Measurements from ENCODE around the gene ACTR2. TPM values are rescaled to one million over a fixed set of nuclear protein-coding genes. Genes with fewer than 3 reads are reported as not detected.
"Not testable (repeated sequence)": the region's sequence is repeated elsewhere in the genome, so short reads cannot be mapped to it uniquely, and the experiment has no call there.

Gene ACTR2
- 100 to 1,000 TPM; 177 to 229 (median 221) TPM for polyA plus RNA-seq (ENCODE audit: insufficient read length in 4 of 4)

- peak; percentile 87 to 93 (median 90) for DNase-seq (ENCODE audit: low read depth in 4 of 4, low spot score in 3 of 4)
Measured at GRCh38 chr2:65227456-65228262, at the start of gene ACTR2. TSS of gene ACTR2 (plus strand) at chr2:65227831. CDS start at chr2:65227910, 79 bp downstream.

DNA sequence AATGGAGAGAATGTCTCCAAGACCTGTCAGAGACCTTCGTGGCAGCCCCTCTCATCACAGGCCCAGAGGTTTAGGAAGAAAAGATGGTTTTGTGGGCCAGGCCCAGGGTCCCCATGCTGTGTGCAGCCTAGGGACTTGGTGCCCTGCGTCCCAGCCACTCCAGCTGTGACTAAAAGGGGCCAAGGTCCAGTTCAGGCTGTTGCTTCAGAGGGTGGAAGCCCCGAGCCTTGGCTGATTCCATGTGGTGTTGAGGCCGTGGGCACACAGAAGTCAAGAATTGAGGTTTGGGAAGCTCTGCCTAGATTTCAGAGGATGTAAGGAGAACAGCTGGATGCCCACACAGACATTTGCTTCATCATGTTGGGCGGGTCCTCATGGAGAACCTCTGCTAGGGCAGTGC lies 45.1 kb upstream of the ACTR2 start:
- no peak for DNase-seq (ENCODE audit: low read depth in 4 of 4, low spot score in 3 of 4)

- not testable (repeated sequence) for DNase-seq (ENCODE audit: low read depth in 4 of 4, low spot score in 3 of 4)
Measured at GRCh38 chr2:65183406-65183805, 44.2 kb upstream of the ACTR2 start.

DNA sequence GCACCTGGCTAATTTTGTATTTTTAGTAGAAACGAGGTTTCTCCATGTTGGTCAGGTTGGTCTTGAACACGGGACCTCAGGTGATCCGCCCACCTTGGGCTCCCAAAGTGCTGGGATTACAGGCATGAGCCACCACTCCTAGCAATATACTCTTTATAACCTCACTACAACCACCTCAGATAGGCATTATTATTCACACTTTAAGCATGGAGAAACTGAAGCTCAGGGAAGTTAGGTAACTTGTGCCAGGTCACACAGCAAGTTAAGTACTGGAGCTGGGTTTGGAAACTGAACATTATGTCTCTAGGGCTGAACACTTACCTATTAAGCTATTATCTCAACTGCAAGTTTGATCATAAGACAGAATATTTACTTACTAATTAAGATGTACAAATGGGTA lies 42.6 kb upstream of the ACTR2 start:
- no peak for DNase-seq (ENCODE audit: low read depth in 4 of 4, low spot score in 3 of 4)

GRCh38 chr2:65186093-65186868 lies 41.4 kb upstream of the ACTR2 start:
- no peak for DNase-seq (ENCODE audit: low read depth in 4 of 4, low spot score in 3 of 4)

DNA sequence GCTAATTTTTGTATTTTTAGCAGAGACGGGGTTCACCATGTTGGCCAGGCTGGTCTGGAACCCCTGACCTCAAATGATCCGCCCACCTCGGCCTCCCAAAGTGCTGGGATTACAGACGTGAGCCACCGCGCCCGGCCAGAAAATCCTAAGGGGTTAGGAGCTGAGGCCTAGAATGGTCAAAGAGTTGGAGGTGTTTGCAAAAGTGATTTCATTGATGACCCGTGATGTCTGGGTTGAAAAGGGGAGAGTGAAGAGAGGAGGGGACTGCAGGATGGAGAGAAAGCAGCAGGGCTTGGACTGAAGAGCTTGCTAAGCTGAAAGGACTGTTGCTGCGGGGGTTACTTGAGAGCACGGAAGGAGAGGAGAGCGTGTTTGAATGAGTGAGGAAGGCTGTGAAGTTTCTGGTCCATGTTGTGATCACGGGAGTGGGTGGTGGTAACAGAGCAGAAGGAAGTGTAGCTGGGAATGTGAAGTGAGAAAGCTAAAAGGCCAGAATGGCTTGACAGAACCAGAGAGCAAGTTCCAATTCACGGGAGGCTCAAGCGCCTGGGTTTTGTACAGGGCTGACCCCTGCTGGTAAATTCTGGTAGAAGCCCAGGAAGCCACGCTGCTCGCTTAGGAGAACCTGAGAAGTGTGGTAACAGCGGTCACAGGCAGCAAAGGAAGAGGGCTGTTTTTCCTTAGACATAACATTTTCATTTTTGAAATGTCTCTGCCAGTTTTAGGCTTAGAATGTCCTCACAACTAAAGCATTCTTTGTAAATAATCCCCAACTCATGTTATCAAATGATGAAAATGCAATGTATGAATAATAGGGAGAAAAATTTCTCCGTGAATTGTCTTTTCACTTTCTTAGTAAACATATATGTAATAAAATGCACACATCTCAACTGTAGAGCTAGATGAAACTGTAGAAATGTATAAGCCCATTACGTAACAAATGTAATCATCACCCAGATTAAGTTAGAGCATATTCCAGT lies 40.5 kb upstream of the ACTR2 start:
- peak; percentile 72 to 80 (median 76) for DNase-seq (ENCODE audit: low read depth in 4 of 4, low spot score in 3 of 4)

GRCh38 chr2:65193446-65193845 lies 34.2 kb upstream of the ACTR2 start:
- DNase-seq (ENCODE audit: low read depth in 4 of 4, low spot score in 3 of 4), result no peak

DNA sequence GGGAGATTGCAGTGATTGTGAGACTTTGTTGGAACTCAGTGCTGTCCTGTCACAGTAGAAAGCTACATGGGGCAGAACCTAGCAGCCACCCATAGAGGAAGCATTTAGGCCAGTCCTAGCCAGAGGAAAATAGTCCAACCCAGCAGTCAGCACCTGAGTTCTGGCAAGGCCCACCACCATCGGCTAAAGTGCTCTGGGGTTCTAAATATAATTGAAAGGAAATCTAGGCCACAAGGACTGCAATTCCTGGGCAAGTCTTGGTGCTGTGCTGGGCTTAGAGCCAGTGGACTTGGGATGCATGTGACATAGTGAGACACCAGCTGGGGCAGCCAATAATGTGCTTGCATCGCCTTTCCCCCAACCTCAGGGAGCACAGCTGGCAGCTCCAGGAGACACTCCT lies 28.9 kb upstream of the ACTR2 start:
- no peak for DNase-seq (ENCODE audit: low read depth in 4 of 4, low spot score in 3 of 4)

DNA sequence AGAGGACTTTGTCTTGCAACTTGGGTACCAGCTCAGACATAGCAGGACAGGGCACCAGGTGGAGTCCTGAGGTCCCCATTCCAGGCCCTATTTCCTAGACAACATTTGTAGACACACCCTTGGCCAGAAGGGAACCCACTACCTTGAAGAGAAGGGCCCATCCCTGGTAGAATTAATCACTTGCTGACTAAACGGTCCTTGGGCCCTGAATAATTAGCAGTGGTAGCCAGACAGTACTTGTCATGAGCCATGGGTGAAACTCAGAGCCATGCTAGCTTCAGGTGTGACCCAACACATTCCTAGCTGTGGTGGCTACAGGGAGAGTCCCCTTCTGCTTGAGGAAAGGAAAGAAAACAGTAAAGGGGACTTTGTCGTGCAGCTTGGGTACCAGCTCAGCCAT lies 28.5 kb upstream of the ACTR2 start:
- no peak for DNase-seq (ENCODE audit: low read depth in 4 of 4, low spot score in 3 of 4)

- no peak for DNase-seq (ENCODE audit: low read depth in 4 of 4, low spot score in 3 of 4)
Measured at GRCh38 chr2:65199891-65200290, 27.7 kb upstream of the ACTR2 start.

GRCh38 chr2:65204461-65205210 lies 23.0 kb upstream of the ACTR2 start:
- no peak for DNase-seq (ENCODE audit: low read depth in 4 of 4, low spot score in 3 of 4)

- no peak for DNase-seq (ENCODE audit: low read depth in 4 of 4, low spot score in 3 of 4)
Measured at GRCh38 chr2:65212115-65212514, 15.5 kb upstream of the ACTR2 start.

DNA sequence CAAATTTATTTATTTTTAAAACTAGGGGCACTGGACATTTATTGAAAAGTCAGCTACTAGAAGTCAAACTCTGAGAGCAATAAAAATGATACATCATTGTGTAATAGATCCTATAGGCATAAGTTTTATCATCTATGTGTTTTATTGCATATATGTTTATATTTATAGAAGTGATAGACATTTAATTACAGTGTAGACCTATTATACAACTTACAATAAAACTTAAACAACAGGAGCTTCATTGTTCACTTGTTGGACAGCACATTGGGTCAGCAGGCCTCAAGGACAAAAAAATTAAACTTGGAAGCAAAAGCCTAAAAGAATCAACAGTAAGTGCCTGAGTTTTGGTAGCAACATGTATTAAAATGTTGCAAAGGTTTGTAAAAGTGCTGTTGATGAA lies 15.0 kb upstream of the ACTR2 start:
- no peak for DNase-seq (ENCODE audit: low read depth in 4 of 4, low spot score in 3 of 4)

DNA sequence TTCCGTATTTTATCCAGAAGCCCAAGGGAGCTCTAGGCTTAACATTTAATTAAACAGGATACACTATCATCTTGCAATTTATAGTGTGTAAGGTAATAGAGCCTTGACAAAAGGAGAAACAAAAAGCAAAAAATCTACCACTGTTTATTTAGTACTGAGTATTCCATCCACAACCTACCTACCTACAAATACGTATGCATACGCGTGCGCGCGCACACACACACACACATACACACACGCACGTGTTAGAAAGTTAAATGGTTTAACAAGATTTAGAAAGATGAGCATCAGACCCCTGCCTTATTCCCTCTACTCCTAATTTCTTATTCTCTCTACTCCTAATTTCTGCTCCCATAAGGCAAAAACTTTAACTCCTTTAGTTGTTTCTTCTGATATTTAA lies 14.6 kb upstream of the ACTR2 start:
- no peak for DNase-seq (ENCODE audit: low read depth in 4 of 4, low spot score in 3 of 4)

DNA sequence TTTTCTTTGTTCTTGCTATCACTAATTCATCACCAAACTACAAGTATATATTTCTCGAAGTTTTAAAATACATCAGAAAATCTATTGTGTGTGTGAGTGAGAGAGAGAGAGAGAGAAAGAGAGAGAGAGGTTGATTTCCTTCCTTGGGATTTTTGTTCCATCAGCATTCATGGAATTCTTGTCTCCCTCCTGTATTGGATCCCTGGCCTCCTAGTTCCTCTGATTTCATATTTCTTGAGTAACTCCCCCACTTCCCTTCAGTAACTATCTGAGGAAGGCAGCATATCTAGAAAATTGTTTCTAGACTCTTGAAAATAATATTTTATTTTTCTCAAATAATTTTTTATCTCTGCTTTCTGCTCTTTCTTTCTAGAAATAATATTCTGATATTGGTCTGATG lies 13.3 kb upstream of the ACTR2 start:
- DNase-seq (ENCODE audit: low read depth in 4 of 4, low spot score in 3 of 4), result no peak

- DNase-seq (ENCODE audit: low read depth in 4 of 4, low spot score in 3 of 4), result no peak
Measured at GRCh38 chr2:65214843-65215242, 12.8 kb upstream of the ACTR2 start.

- no peak for DNase-seq (ENCODE audit: low read depth in 4 of 4, low spot score in 3 of 4)
Measured at GRCh38 chr2:65215946-65216345, 11.7 kb upstream of the ACTR2 start.

DNA sequence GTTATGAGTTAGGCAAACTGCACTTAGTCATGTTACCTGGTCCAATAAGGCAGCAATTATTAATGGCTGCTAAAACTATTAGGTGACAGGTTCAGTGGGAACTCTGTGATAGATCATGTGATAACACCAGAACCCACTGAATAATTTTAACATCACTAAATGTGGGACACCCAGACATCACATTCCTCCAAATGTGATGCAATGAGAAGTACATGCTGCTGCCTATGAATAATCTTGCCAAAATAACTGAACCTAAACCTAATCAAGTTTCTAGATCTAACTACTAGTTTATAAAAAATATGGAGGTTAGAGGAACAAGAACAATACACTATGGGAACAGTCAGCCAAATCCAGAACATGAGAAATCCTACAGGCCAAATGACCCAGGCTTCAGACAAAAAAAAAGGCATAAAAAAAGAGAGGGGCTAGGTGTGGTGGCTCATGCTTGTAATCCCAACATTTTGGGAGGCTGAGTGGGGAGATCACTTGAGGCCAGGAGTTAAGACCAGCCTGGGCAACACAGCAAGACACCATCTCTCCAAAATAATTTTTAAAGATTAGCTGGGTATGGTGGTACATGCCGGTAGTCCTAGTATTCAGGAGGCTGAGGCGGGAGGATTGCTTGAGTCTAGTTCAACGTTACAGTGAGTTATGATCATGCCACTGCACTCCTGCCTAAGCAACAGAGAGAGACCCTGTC lies 7.0 kb upstream of the ACTR2 start:
- no peak for DNase-seq (ENCODE audit: low read depth in 4 of 4, low spot score in 3 of 4)

GRCh38 chr2:65221275-65221674 lies 6.4 kb upstream of the ACTR2 start:
- not testable (repeated sequence) for DNase-seq (ENCODE audit: low read depth in 4 of 4, low spot score in 3 of 4)
